NCI-H526 (cell line): ENCODE measurements around the gene EPAS1.
"Not testable (repeated sequence)": the region's sequence is repeated elsewhere in the genome, so short reads cannot be mapped to it uniquely, and the experiment has no call there.

ENCODE experiments used
- DNase-seq, 2 experiments: peaks; one replicate each; lab custom pipeline; 2025; lab: John Stamatoyannopoulos, UW

The EPAS1 gene

GRCh38 chr2:46383113-46383395, 85.8 kb downstream of the EPAS1 start:
- DNase-seq = no peak

- no peak for DNase-seq
These were observed 86.7 kb downstream of the EPAS1 start for GRCh38 chr2:46383784-46384456.

GRCh38 chr2:46384457-46384815, 87.2 kb downstream of the EPAS1 start:
- no peak for DNase-seq

- DNase-seq = no peak
These were observed 88.8 kb downstream of the EPAS1 start for GRCh38 chr2:46385786-46386577.

- DNase-seq = no peak
These were observed 89.6 kb downstream of the EPAS1 start for GRCh38 chr2:46386763-46387162.

GRCh38 chr2:46387292-46387691, 90.1 kb downstream of the EPAS1 start:
- no peak for DNase-seq

- no peak for DNase-seq
These were observed 90.8 kb downstream of the EPAS1 start for GRCh38 chr2:46387886-46388515.

- DNase-seq = no peak
These were observed 91.7 kb downstream of the EPAS1 start for GRCh38 chr2:46388881-46389280.

- no peak for DNase-seq
These were observed 92.3 kb downstream of the EPAS1 start for GRCh38 chr2:46389417-46389916.

GRCh38 chr2:46390036-46390435, 92.8 kb downstream of the EPAS1 start:
- no peak for DNase-seq

- DNase-seq = no peak
These were observed 93.7 kb downstream of the EPAS1 start for GRCh38 chr2:46390901-46391395.

- no peak for DNase-seq
These were observed 95.5 kb downstream of the EPAS1 start for GRCh38 chr2:46392561-46393346.

GRCh38 chr2:46393347-46393820, 96.2 kb downstream of the EPAS1 start:
- DNase-seq = no peak

GRCh38 chr2:46393865-46394264, 96.7 kb downstream of the EPAS1 start:
- DNase-seq = no peak

- DNase-seq = no peak
These were observed 97.7 kb downstream of the EPAS1 start for GRCh38 chr2:46394649-46395510.

- DNase-seq = not testable (repeated sequence)
These were observed 98.5 kb downstream of the EPAS1 start for GRCh38 chr2:46395730-46396129.

- DNase-seq = no peak
These were observed 102.8 kb downstream of the EPAS1 start for GRCh38 chr2:46400016-46400415.

GRCh38 chr2:46402874-46403273, 105.7 kb downstream of the EPAS1 start:
- DNase-seq = no peak

- no peak for DNase-seq
These were observed 107.1 kb downstream of the EPAS1 start for GRCh38 chr2:46404181-46404759.

GRCh38 chr2:46407852-46408455, 110.7 kb downstream of the EPAS1 start:
- no peak for DNase-seq
